MM.1S (cell line): ENCODE results near the gene RABGAP1L.

ENCODE experiments used
- DNase-seq: peaks from one replicate; pipeline ENCODE4 v3.0.0-alpha.2; 2015
- H2AFZ ChIP-seq: fragments of 300-600 bp; sonication (generic); 2 replicates; pipeline ENCODE4 v1.6.0; 2016; ENCODE audit warnings: antibody characterized with exemption, low read length
- H3F3A ChIP-seq: fragments of 300-600 bp; sonication (generic); 2 replicates; pipeline ENCODE4 v1.6.1; 2016; ENCODE audit warnings: mild to moderate bottlenecking, antibody characterized with exemption, low read length, moderate library complexity, mixed read lengths; ENCODE audit not compliant: insufficient read depth
- H3K27ac ChIP-seq: fragments of 300-600 bp; sonication (generic); 2 replicates; pipeline ENCODE4 v1.5.1; 2016; ENCODE audit warnings: mild to moderate bottlenecking, low read length
- H3K27me3 ChIP-seq: fragments of 300-600 bp; sonication (generic); replicated peaks from 2 replicates; pipeline ENCODE4 v1.6.0; 2016; ENCODE audit warnings: low read length; ENCODE audit not compliant: insufficient read depth
- H3K36me3 ChIP-seq: fragments of 300-600 bp; sonication (generic); replicated peaks from 2 replicates; pipeline ENCODE4 v1.6.1; 2016; ENCODE audit warnings: mild to moderate bottlenecking, low read length, mixed read lengths; ENCODE audit not compliant: insufficient read depth
- H3K4me1 ChIP-seq: fragments of 300-600 bp; sonication (generic); 2 replicates; pipeline ENCODE4 v1.6.1; 2016; ENCODE audit warnings: low read length, mixed read lengths
- H3K4me2 ChIP-seq: fragments of 300-600 bp; sonication (generic); 2 replicates; pipeline ENCODE4 v1.6.0; 2016; ENCODE audit warnings: low read depth, low read length
- H3K4me3 ChIP-seq: fragments of 300-600 bp; sonication (generic); 2 replicates; pipeline ENCODE4 v1.5.1; 2016; ENCODE audit warnings: low read length, mixed read lengths
- H3K79me2 ChIP-seq: fragments of 300-600 bp; sonication (generic); 2 replicates; pipeline ENCODE4 v1.6.1; 2016; ENCODE audit warnings: mixed run types, low read length, mixed read lengths
- H3K9ac ChIP-seq: fragments of 300-600 bp; sonication (generic); 2 replicates; pipeline ENCODE4 v1.6.1; 2016; ENCODE audit warnings: low read length, mixed read lengths
- H3K9me2 ChIP-seq: fragments of 300-600 bp; sonication (generic); replicated peaks from 2 replicates; pipeline ENCODE4 v1.6.1; 2016; ENCODE audit warnings: mild to moderate bottlenecking, low read length, mixed read lengths; ENCODE audit not compliant: insufficient read depth
- H3K9me3 ChIP-seq: fragments of 300-600 bp; sonication (generic); replicated peaks from 2 replicates; pipeline ENCODE4 v1.6.1; 2016; ENCODE audit warnings: mild to moderate bottlenecking, low read length, mixed read lengths; ENCODE audit not compliant: insufficient read depth
- H4K20me1 ChIP-seq: fragments of 300-600 bp; sonication (generic); 2 replicates; pipeline ENCODE4 v1.6.1; 2016; ENCODE audit warnings: mild to moderate bottlenecking, low read length, moderate library complexity, mixed read lengths; ENCODE audit not compliant: insufficient read depth
- CTCF ChIP-seq: fragments of 300-600 bp; sonication (generic); IDR thresholded peaks from 2 replicates; pipeline ENCODE4 v1.5.1; 2016; ENCODE audit warnings: antibody characterized with exemption, low read length, mixed read lengths
- EZH2 ChIP-seq: fragments of 300-600 bp; sonication (generic); optimal IDR thresholded peaks from 2 replicates; pipeline ENCODE3; 2017; ENCODE audit warnings: low read depth, mild to moderate bottlenecking, antibody characterized with exemption, low read length, mixed read lengths
- EZH2phosphoT487 ChIP-seq: fragments of 300-600 bp; sonication (generic); IDR thresholded peaks from 2 replicates; pipeline ENCODE4 v1.6.1; 2018; ENCODE audit warnings: antibody characterized with exemption, low read length

Gene RABGAP1L

GRCh38 chr1:174131032-174131638, 28.2 kb upstream of the RABGAP1L start:
- Histone ChIP-seq H4K20me1 (no peaks in the 10 kb centered on the region), H3K27ac (no peak overlapping the region), H3K79me2 (no peaks in the 10 kb centered on the region), H3K4me1 (no peaks in the 10 kb centered on the region), H3K9ac (no peak overlapping the region), H3F3A (no peaks in the 10 kb centered on the region), H3K9me2 (no peaks in the 10 kb centered on the region), H2AFZ (no peak overlapping the region), H3K27me3 (no peaks in the 10 kb centered on the region), H3K4me3 (no peak overlapping the region), H3K9me3 (no peaks in the 10 kb centered on the region), H3K4me2 (no peak overlapping the region), H3K36me3 (no peaks in the 10 kb centered on the region)
- TF ChIP-seq CTCF (no peak), EZH2phosphoT487 (no peak)
- DNase-seq, result no peak

GRCh38 chr1:174134003-174134659, 25.2 kb upstream of the RABGAP1L start:
- Histone ChIP-seq H3K27ac (no peak overlapping the region), H3K4me1 (no peaks in the 10 kb centered on the region), H3K9ac (no peak overlapping the region), H3K9me2 (no peaks in the 10 kb centered on the region), H3K4me2 (no peak overlapping the region), H4K20me1 (no peaks in the 10 kb centered on the region), H3K4me3 (no peak overlapping the region), H3K27me3 (no peaks in the 10 kb centered on the region), H3K9me3 (no peaks in the 10 kb centered on the region), H3K79me2 (no peaks in the 10 kb centered on the region), H3F3A (no peaks in the 10 kb centered on the region), H3K36me3 (no peaks in the 10 kb centered on the region), H2AFZ (no peak overlapping the region)
- no peak for DNase-seq
- TF ChIP-seq EZH2phosphoT487, result no peak
- TF ChIP-seq EZH2, result no peak

- no peak for TF ChIP-seq CTCF
- TF ChIP-seq EZH2, result no peak
- TF ChIP-seq EZH2phosphoT487, result no peak
- Histone ChIP-seq H3K9me3 (no peaks in the 10 kb centered on the region), H3K9ac (no peak overlapping the region), H3K9me2 (no peaks in the 10 kb centered on the region), H3K4me1 (no peaks in the 10 kb centered on the region), H3K79me2 (no peaks in the 10 kb centered on the region), H3K27ac (no peak overlapping the region), H3K4me2 (no peak overlapping the region), H4K20me1 (no peaks in the 10 kb centered on the region), H3K36me3 (no peaks in the 10 kb centered on the region), H2AFZ (no peak overlapping the region), H3K27me3 (no peaks in the 10 kb centered on the region), H3F3A (no peaks in the 10 kb centered on the region), H3K4me3 (no peak overlapping the region)
- DNase-seq, result no peak
Measured at GRCh38 chr1:174135211-174135610, 24.1 kb upstream of the RABGAP1L start.

GRCh38 chr1:174136714-174137113, 22.6 kb upstream of the RABGAP1L start:
- Histone ChIP-seq H2AFZ (no peak overlapping the region), H3K4me1 (no peaks in the 10 kb centered on the region), H3K9me2 (no peaks in the 10 kb centered on the region), H3K4me2 (no peak overlapping the region), H3K27me3 (no peaks in the 10 kb centered on the region), H3K36me3 (no peaks in the 10 kb centered on the region), H3K4me3 (no peak overlapping the region), H3F3A (no peaks in the 10 kb centered on the region), H3K27ac (no peak overlapping the region), H3K9me3 (no peaks in the 10 kb centered on the region), H3K79me2 (no peaks in the 10 kb centered on the region), H4K20me1 (no peaks in the 10 kb centered on the region), H3K9ac (no peak overlapping the region)
- TF ChIP-seq CTCF (no peak), EZH2phosphoT487 (no peak), EZH2 (no peak)
- no peak for DNase-seq
